HEK293T (cell line): ENCODE measurements around the gene RNU5B-1.

Experiments used
- CTCF ChIA-PET: fragments of 350-600 bp; formaldehyde crosslinking; extraction: SDS; loops from one replicate; lab custom pipeline; 2021; ENCODE audit warnings: antibody characterized with exemption, inconsistent platforms; lab: Yijun Ruan, JAX
- POLR2A ChIA-PET: fragments of 350-600 bp; formaldehyde crosslinking; extraction: SDS; loops from one replicate; lab custom pipeline; 2020; ENCODE audit warnings: antibody characterized with exemption, inconsistent platforms; lab: Yijun Ruan, JAX
- DNase-seq: peaks from one replicate; pipeline ENCODE4 v3.0.0; 2012; ENCODE audit warnings: mixed read lengths; ENCODE audit errors: extremely low spot score
- ARNT ChIP-seq: fragments of 450-650 bp; IDR thresholded peaks from 2 replicates; pipeline ENCODE4 v1.6.1; 2017; ENCODE audit warnings: mild to moderate bottlenecking
- BHLHE40 ChIP-seq: fragments of 450-650 bp; IDR thresholded peaks from 2 replicates; pipeline ENCODE4 v1.6.1; 2016; ENCODE audit warnings: mild to moderate bottlenecking, moderate library complexity, borderline replicate concordance
- CTBP1 ChIP-seq: fragments of 450-650 bp; IDR thresholded peaks from 2 replicates; pipeline ENCODE4 v1.6.1; 2016; ENCODE audit warnings: borderline replicate concordance
- ELF4 ChIP-seq: fragments of 450-650 bp; IDR thresholded peaks from 2 replicates; pipeline ENCODE4 v1.6.1; 2017; ENCODE audit warnings: antibody characterized with exemption
- FOXA1 ChIP-seq: fragments of 450-650 bp; IDR thresholded peaks from 2 replicates; pipeline ENCODE4 v1.6.1; 2016; ENCODE audit warnings: mild to moderate bottlenecking
- FOXK2 ChIP-seq: fragments of 450-650 bp; IDR thresholded peaks from 2 replicates; pipeline ENCODE4 v1.6.1; 2016; ENCODE audit warnings: mild to moderate bottlenecking
- FOXM1 ChIP-seq: fragments of 450-650 bp; IDR thresholded peaks from 2 replicates; pipeline ENCODE4 v1.6.1; 2017; ENCODE audit warnings: mild to moderate bottlenecking, borderline replicate concordance
- HDGF ChIP-seq: fragments of 450-650 bp; IDR thresholded peaks from 2 replicates; pipeline ENCODE4 v1.6.1; 2017; ENCODE audit warnings: antibody characterized with exemption, borderline replicate concordance
- L3MBTL2 ChIP-seq: fragments of 450-650 bp; conservative IDR thresholded peaks from 2 replicates; pipeline ENCODE4 v1.6.1; 2016; ENCODE audit warnings: mild to moderate bottlenecking
- LEF1 ChIP-seq: fragments of 450-650 bp; IDR thresholded peaks from 2 replicates; pipeline ENCODE4 v1.6.1; 2017; ENCODE audit warnings: mild to moderate bottlenecking, borderline replicate concordance
- NFRKB ChIP-seq: fragments of 450-650 bp; IDR thresholded peaks from 2 replicates; pipeline ENCODE4 v1.6.1; 2016; ENCODE audit warnings: mild to moderate bottlenecking, moderate library complexity
- PKNOX1 ChIP-seq: fragments of 450-650 bp; IDR thresholded peaks from 2 replicates; pipeline ENCODE4 v1.6.1; 2016
- SP1 ChIP-seq: fragments of 450-650 bp; IDR thresholded peaks from 2 replicates; pipeline ENCODE4 v1.6.1; 2017
- SUZ12 ChIP-seq: fragments of 450-650 bp; IDR thresholded peaks from 2 replicates; pipeline ENCODE4 v1.6.1; 2016; ENCODE audit warnings: mild to moderate bottlenecking
- TARDBP ChIP-seq: fragments of 450-650 bp; IDR thresholded peaks from 2 replicates; pipeline ENCODE4 v1.6.1; 2016
- ZNF384 ChIP-seq: fragments of 450-650 bp; IDR thresholded peaks from 2 replicates; pipeline ENCODE4 v1.6.1; 2016

RNU5B-1 gene

DNA sequence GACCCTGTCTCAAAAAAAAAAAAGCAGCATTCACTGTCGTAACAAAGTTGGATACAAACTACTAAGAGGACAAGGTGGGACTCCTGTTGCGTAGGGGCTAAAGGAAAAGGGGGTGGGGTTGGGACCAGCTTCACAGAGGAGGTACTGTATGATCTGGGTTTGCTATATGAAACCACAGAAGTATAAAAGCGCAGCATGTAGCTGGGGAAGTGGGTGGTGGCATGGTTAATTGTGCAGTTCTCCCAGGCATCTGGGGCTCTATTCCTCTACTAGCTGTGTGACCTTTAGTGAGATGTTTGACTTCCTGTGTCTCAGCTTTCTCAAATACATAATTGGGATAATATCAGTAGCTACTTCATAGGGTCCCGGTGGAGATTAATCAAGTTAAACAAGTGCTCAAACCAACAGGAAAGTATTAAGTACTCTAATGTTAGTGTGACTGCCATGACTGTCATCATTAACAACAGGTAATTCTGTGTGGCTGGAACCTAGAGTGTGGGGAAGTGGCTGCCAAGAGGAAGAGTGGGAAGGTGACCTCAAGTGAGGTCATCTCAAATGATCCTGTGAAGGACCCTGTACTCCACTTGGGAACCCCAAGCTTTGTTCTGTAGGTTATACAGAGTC, 29.3 kb upstream of the RNU5B-1 start:
- ChIA-PET POLR2A (interaction anchor here (0.9 to 6.8 kb wide), 5 partner anchors 9 to 120 kb away, joined by 3 to 38 read pairs (median 7); partner anchors contain the start of genes CLPX, PARP16 and RNU5B-1), CTCF (interaction anchor here (1.1 kb wide), 1 partner anchor 11 kb away, joined by 4 read pairs; the partner anchor contains the start of gene PARP16)
- no peak for DNase-seq
- TF ChIP-seq SUZ12: no peak
- TF ChIP-seq ELF4: no peak
- no peak for TF ChIP-seq FOXK2

- TF ChIP-seq TARDBP: no peak
- no peak for TF ChIP-seq NFRKB
- no peak for TF ChIP-seq CTBP1
- no peak for TF ChIP-seq LEF1
- TF ChIP-seq BHLHE40: no peak
- no peak for TF ChIP-seq FOXA1
- no peak for TF ChIP-seq ELF4
- TF ChIP-seq L3MBTL2: no peak
- no peak for TF ChIP-seq HDGF
- no peak for TF ChIP-seq PKNOX1
- no peak for TF ChIP-seq SP1
- no peak for TF ChIP-seq FOXK2
- POLR2A ChIA-PET: interaction anchor here (0.9 to 6.8 kb wide), 5 partner anchors 8 to 120 kb away, joined by 3 to 38 read pairs (median 7); partner anchors contain the start of genes CLPX, PARP16 and RNU5B-1
- DNase-seq: no peak
- CTCF ChIA-PET: interaction anchor here (1.1 kb wide), 1 partner anchor 10 kb away, joined by 4 read pairs; the partner anchor contains the start of gene PARP16
Observed at GRCh38 chr15:65275728-65276126, 28.8 kb upstream of the RNU5B-1 start.

DNA sequence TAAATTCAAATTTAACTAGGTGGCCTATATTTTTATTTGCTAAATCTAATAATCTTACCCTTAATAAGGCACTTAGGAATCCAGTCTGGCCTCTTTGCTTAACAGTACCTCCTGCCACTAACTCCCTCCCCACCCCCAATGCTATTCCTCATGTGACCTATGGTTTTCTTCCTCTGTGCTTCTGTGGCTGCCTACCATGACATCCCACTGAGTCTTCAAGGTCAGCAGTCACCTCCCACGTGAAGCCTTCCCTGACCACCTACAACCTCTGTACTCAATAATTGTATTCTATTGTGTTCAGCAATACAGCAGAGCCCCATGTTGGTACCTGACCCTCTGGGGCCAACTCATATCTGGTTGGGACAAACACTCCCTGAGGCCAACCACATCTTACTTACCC, 27.5 kb upstream of the RNU5B-1 start:
- POLR2A ChIA-PET: interaction anchor here (1.1 to 6.8 kb wide), 2 partner anchors 9 to 27 kb away, joined by 3 to 38 read pairs; partner anchors contain the start of genes PARP16 and RNU5B-1
- TF ChIP-seq FOXM1 (no peak), TARDBP (no peak), HDGF (no peak), FOXK2 (no peak), FOXA1 (no peak), L3MBTL2 (no peak), BHLHE40 (no peak), SP1 (no peak), SUZ12 (no peak)

GRCh38 chr15:65278480-65278879, 26.0 kb upstream of the RNU5B-1 start:
- TF ChIP-seq FOXA1 (no peak), BHLHE40 (no peak), HDGF (no peak), SP1 (no peak), TARDBP (no peak), CTBP1 (no peak), SUZ12 (no peak), ZNF384 (no peak), ARNT (no peak)
- ChIA-PET CTCF (interaction anchor here (1.1 kb wide), 1 partner anchor 20 kb away, joined by 4 read pairs; no protein-coding TSS in a partner anchor), POLR2A (interaction anchor here (1.4 to 6.8 kb wide), 3 partner anchors 8 to 93 kb away, joined by 5 to 38 read pairs (median 7); partner anchors contain the start of genes CLPX, PARP16 and RNU5B-1)
- DNase-seq: no peak

More for the DNA sequence above, 27.5 kb upstream of the RNU5B-1 start:
- CTCF ChIA-PET: no interaction called here
- DNase-seq: no peak

GRCh38 chr15:65285291-65286068, 19.0 kb upstream of the RNU5B-1 start:
- ChIA-PET POLR2A (interaction anchor here (0.6 to 3.7 kb wide), 10 partner anchors 10 to 985 kb away, joined by 3 to 71 read pairs (median 5); partner anchors contain the start of genes CLPX and RNU5B-1), CTCF (interaction anchor here (0.9 to 1.3 kb wide), 6 partner anchors 10 to 116 kb away, joined by 3 to 4 read pairs (median 3); no protein-coding TSS in a partner anchor)
- DNase-seq: no peak
- TF ChIP-seq SP1 (no peak), PKNOX1 (peak; percentile 41; the same call in 1 of the 2 replicates), HDGF (0 out of 2 replicates have a peak, but pooled peaks have one; percentile 28)

- ChIA-PET POLR2A (interaction anchor here (0.6 to 3.7 kb wide), 18 partner anchors 9 to 984 kb away, joined by 3 to 71 read pairs (median 4); partner anchors contain the start of genes CLPX, INTS14, RNU5A-1 and RNU5B-1), CTCF (interaction anchor here (1.0 to 1.3 kb wide), 6 partner anchors 11 to 115 kb away, joined by 3 to 9 read pairs (median 4); no protein-coding TSS in a partner anchor)
- TF ChIP-seq HDGF (no peak), SP1 (no peak), BHLHE40 (no peak), L3MBTL2 (peak; percentile 64), CTBP1 (no peak), NFRKB (no peak), SUZ12 (no peak)
- DNase-seq: peak; percentile 38
Observed at GRCh38 chr15:65286069-65286703, 18.3 kb upstream of the RNU5B-1 start.
